Thyroid gland (tissue), 4 donors: Measurements from ENCODE around the gene STOX2. TPM values are rescaled to one million over a fixed set of nuclear protein-coding genes. Genes with fewer than 3 reads are reported as not detected.

Source experiments
- DNase-seq, 2 donors: peaks; one replicate each; pipeline ENCODE4 v3.0.0-alpha.2; 2019
- H3K27ac ChIP-seq, 3 donors: fragments of 200-600 bp; sonication (generic); 1 replicate in 2 of 3; 2 replicates in 1 of 3; pipeline ENCODE4 v1.5.1; 2016 to 2019; ENCODE audit warnings: mild to moderate bottlenecking in 1 of 3, moderate library complexity in 1 of 3
- H3K27me3 ChIP-seq: fragments of 200-600 bp; sonication (generic); one replicate; pipeline ENCODE4 v1.5.1; 2019
- H3K36me3 ChIP-seq, 2 donors: fragments of 200-600 bp; sonication (generic); one replicate each; pipeline ENCODE4 v1.5.1; 2016 to 2019
- H3K4me1 ChIP-seq, 2 donors: fragments of 200-600 bp; sonication (generic); one replicate each; pipeline ENCODE4 v1.5.1; 2017 to 2019
- H3K4me3 ChIP-seq, 3 donors: fragments of 200-600 bp; sonication (generic); replicated peaks in 1 of 3; 1 replicate in 2 of 3; 2 replicates in 1 of 3; pipeline ENCODE4 v1.5.1; 2016; ENCODE audit warnings: mild to moderate bottlenecking in 1 of 3
- H3K9me3 ChIP-seq: fragments of 200-600 bp; sonication (generic); one replicate; pipeline ENCODE4 v1.5.1; 2017
- POLR2A ChIP-seq, 2 donors: fragments of 450-650 bp; IDR thresholded peaks; one replicate each; pipeline ENCODE4 v1.6.1; 2017; ENCODE audit warnings: antibody characterized with exemption in 2 of 2, mild to moderate bottlenecking in 2 of 2, moderate library complexity in 1 of 2
- WGBS, 2 donors: methylation state at CpG; one replicate each; pipeline ENCODE4 v1.1.5; 2017; 5-methylcytosine and 5-hydroxymethylcytosine counted together
- intact Hi-C: fragments of 100-400 bp; cut with DNase I; formaldehyde crosslinking; loops from one replicate; pipeline ENCODE4 v1.15.1; 2023
- total RNA-seq, 4 donors: library from RNA; depleted of rRNA; stranded (reverse); fragments of >200 nt; gene quantifications; one replicate each; pipeline ENCODE4 v1.2.3, GENCODE V29; 2016
- TF ChIP-seq, protein P1 (sequence below), 6 experiments: fragments of 200-600 bp in 3 of 6; fragments of 450-650 bp in 3 of 6; sonication (generic) in 3 of 6; IDR thresholded peaks; one replicate each; pipeline ENCODE4 v1.5.1; 2016 to 2019; ENCODE audit warnings: antibody characterized with exemption in 6 of 6, mild to moderate bottlenecking in 2 of 6, inconsistent platforms in 1 of 6, moderate library complexity in 1 of 6

The STOX2 gene
- 10 to 100 TPM; 27.3 to 57.7 (median 43.3) TPM for total RNA-seq

DNA sequence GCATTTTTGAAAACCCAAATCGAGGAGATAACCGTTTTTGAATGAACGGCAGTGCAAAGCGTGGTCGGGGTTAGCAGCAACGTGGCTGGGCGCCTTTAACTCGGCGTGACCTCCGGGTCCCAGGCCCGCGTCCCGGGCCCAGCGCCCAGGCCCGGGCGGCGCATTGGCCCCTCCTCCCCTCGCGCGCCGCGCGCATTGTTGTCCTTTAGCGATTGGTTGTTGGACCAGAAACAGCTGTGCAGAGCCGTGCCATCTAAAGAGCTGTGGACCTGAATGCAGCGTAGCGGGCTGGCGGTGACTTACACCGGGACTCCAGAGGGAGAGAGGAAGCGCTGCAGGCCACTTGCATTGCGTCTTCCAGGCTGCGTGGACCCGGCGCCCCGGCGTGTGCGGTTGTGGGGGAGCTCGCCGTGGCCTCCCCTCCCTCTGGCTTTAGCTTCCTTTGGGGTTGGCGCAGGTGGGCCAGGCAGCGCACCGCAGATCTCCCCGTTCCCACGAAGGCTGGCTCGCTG, at the start of gene STOX2:
TSS of gene STOX2 (plus strand) at position 227 of the 512 bp plus-strand sequence. CDS start 1,484 bp downstream, outside the sequence.
- WGBS, 2 donors, result 0 to 5% methylated on average over 9 to 33 of the region's 45 CpGs
- intact Hi-C loops, result no loop called here
- peak in 1 of 2 donors; percentile 73 for TF ChIP-seq POLR2A (IDR thresholded peaks at IDR 0.05)
- TF ChIP-seq, protein P1, sequence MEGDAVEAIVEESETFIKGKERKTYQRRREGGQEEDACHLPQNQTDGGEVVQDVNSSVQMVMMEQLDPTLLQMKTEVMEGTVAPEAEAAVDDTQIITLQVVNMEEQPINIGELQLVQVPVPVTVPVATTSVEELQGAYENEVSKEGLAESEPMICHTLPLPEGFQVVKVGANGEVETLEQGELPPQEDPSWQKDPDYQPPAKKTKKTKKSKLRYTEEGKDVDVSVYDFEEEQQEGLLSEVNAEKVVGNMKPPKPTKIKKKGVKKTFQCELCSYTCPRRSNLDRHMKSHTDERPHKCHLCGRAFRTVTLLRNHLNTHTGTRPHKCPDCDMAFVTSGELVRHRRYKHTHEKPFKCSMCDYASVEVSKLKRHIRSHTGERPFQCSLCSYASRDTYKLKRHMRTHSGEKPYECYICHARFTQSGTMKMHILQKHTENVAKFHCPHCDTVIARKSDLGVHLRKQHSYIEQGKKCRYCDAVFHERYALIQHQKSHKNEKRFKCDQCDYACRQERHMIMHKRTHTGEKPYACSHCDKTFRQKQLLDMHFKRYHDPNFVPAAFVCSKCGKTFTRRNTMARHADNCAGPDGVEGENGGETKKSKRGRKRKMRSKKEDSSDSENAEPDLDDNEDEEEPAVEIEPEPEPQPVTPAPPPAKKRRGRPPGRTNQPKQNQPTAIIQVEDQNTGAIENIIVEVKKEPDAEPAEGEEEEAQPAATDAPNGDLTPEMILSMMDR (IDR thresholded peaks at IDR 0.05), result peak in 1 of 6 experiments; percentile 14
- DNase-seq, result peak; percentile 83 to 90
- H3K4me1 ChIP-seq, result peaks cover 14 to 16% of the 10 kb centered on the region in 2 donors
- H3K27me3 ChIP-seq, result no peaks in the 10 kb centered on the region
- H3K36me3 ChIP-seq, result no peaks in the 10 kb centered on the region
- H3K9me3 ChIP-seq, result no peaks in the 10 kb centered on the region
- H3K27ac ChIP-seq, result peak within 1 kb of the TSS in 2 of 3 donors; percentile 39 to 40
- peak within 1 kb of the TSS; percentile 36 to 46 (median 42) for H3K4me3 ChIP-seq

GRCh38 chr4:183855323-183856190, 49.5 kb upstream of the STOX2 start:
- Histone ChIP-seq H3K9me3 (no peaks in the 10 kb centered on the region), H3K36me3 (no peaks in the 10 kb centered on the region), H3K4me1 (peaks cover 2 to 3% of the 10 kb centered on the region in 2 donors), H3K4me3 (no peak overlapping the region), H3K27ac (no peak overlapping the region), H3K27me3 (no peaks in the 10 kb centered on the region)
- intact Hi-C loops, result no loop called here
- TF ChIP-seq, protein P1 (IDR thresholded peaks at IDR 0.05), result no peak
- TF ChIP-seq POLR2A (IDR thresholded peaks at IDR 0.05), result no peak
- DNase-seq, result no peak
- 84 to 86% methylated on average over 14 of the region's 14 CpGs for WGBS, 2 donors

GRCh38 chr4:183857040-183857439, 48.1 kb upstream of the STOX2 start:
- DNase-seq, result no peak

DNA sequence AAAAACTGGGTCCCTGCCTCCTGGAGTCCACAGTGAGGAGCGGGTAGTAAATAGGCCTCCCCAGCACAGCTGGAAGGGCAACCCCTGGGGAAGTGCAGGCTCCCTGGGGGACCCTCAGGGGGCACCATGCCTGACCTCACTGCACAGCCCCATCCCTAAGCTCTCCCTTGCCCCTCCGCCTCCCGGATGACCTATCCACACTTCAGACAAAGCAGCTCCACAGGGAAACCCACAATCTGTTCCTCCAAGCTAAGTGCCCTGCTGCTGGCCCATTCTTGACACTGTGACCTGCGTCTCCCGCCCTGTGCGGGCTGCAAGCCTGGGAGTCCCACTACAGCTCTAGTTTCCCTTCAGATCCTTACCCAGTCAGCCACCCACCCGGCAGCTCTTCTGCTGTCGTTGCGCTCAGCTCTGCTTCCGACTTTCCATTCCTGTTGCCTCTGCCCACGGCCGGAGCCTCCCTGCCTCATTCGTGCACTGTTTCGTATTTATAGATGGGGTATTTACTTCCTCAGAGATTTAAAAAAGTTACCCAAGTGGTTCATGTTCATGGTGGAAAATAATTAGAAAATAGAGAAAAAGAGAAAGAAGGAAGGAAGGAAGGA, 47.0 kb upstream of the STOX2 start:
- H3K4me1 ChIP-seq, result peaks cover 14 to 18% of the 10 kb centered on the region in 2 donors
- no peak for DNase-seq
- intact Hi-C loops, result no loop called here
- no peak overlapping the region for H3K27ac ChIP-seq
- no peaks in the 10 kb centered on the region for H3K27me3 ChIP-seq
- H3K4me3 ChIP-seq, result no peak overlapping the region
- H3K36me3 ChIP-seq, result no peaks in the 10 kb centered on the region
- WGBS, 2 donors, result 73 to 84% methylated on average over 14 of the region's 14 CpGs
- H3K9me3 ChIP-seq, result no peaks in the 10 kb centered on the region
- TF ChIP-seq, protein P1 (IDR thresholded peaks at IDR 0.05), result no peak
- no peak for TF ChIP-seq POLR2A (IDR thresholded peaks at IDR 0.05)

More at GRCh38 chr4:183857040-183857439, 48.1 kb upstream of the STOX2 start:
- TF ChIP-seq, protein P1 (IDR thresholded peaks at IDR 0.05), result no peak
- no peak for TF ChIP-seq POLR2A (IDR thresholded peaks at IDR 0.05)
- Histone ChIP-seq H3K9me3 (no peaks in the 10 kb centered on the region), H3K36me3 (no peaks in the 10 kb centered on the region), H3K27me3 (no peaks in the 10 kb centered on the region), H3K4me3 (no peak overlapping the region), H3K4me1 (peaks cover 11 to 12% of the 10 kb centered on the region in 2 donors), H3K27ac (no peak overlapping the region)
- intact Hi-C loops, result no loop called here
- 67% methylated on average over 5 of the region's 5 CpGs for WGBS, 2 donors
